Keratinocyte (primary cell): Measurements from ENCODE around the gene CPNE7. TPM values are rescaled to one million over a fixed set of nuclear protein-coding genes. Genes with fewer than 3 reads are reported as not detected.

Experiments used
- DNase-seq: peaks from one replicate; pipeline ENCODE4 v3.0.0-alpha.2; 2011; ENCODE audit warnings: low read depth, missing footprints, low spot score
- FAIRE-seq: peaks from 2 replicates; lab custom pipeline; 2011; peaks lifted over from hg19 to GRCh38; lab: Jason Lieb, UNC
- H2AFZ ChIP-seq: 2 replicates; pipeline ENCODE4 v1.6.0; 2012; ENCODE audit warnings: low read length, control low read depth, inconsistent platforms; ENCODE audit not compliant: control insufficient read depth
- H3K27ac ChIP-seq: 2 replicates; pipeline ENCODE4 v1.5.1; 2011; ENCODE audit warnings: low read length; ENCODE audit not compliant: control insufficient read depth, insufficient read depth
- H3K27me3 ChIP-seq: 3 replicates; pipeline ENCODE4 v1.6.0; 2011; ENCODE audit warnings: low read length; ENCODE audit not compliant: control insufficient read depth, insufficient read depth; ENCODE audit errors: extremely low read depth
- H3K36me3 ChIP-seq, 2 experiments: 2 replicates in 1 of 2; 3 replicates in 1 of 2; pipeline ENCODE4 v1.5.1; 2011; ENCODE audit warnings: low read length in 2 of 2, mild to moderate bottlenecking in 1 of 2; ENCODE audit not compliant: control insufficient read depth in 2 of 2, insufficient read depth in 2 of 2; ENCODE audit errors: extremely low read depth in 1 of 2
- H3K4me1 ChIP-seq: 3 replicates; pipeline ENCODE4 v1.5.1; 2011; ENCODE audit warnings: low read length; ENCODE audit not compliant: control insufficient read depth, insufficient read depth; ENCODE audit errors: extremely low read depth
- H3K4me2 ChIP-seq: 3 replicates; pipeline ENCODE4 v1.6.0; 2011; ENCODE audit warnings: low read depth, low read length; ENCODE audit not compliant: control insufficient read depth, insufficient read depth; ENCODE audit errors: extremely low read depth
- H3K4me3 ChIP-seq, 3 experiments: fragments of 200-600 bp in 1 of 3; sonication (generic) in 1 of 3; 2 replicates in 2 of 3; 3 replicates in 1 of 3; pipeline ENCODE4 v1.5.1; 2011 to 2016; ENCODE audit warnings: low read length in 3 of 3, mild to moderate bottlenecking in 3 of 3, control low read depth in 2 of 3, inconsistent platforms in 1 of 3, low read depth in 1 of 3, mixed read lengths in 1 of 3, mixed run types in 1 of 3, moderate library complexity in 1 of 3; ENCODE audit not compliant: control insufficient read depth in 2 of 3, insufficient read depth in 2 of 3; ENCODE audit errors: extremely low read depth in 1 of 3
- H3K79me2 ChIP-seq: 2 replicates; pipeline ENCODE4 v1.6.0; 2012; ENCODE audit warnings: low read length; ENCODE audit not compliant: control insufficient read depth, insufficient read depth
- H3K9ac ChIP-seq: 3 replicates; pipeline ENCODE4 v1.6.0; 2011; ENCODE audit warnings: low read length; ENCODE audit not compliant: control insufficient read depth, insufficient read depth; ENCODE audit errors: extremely low read depth
- H3K9me1 ChIP-seq: 3 replicates; pipeline ENCODE4 v1.6.0; 2011; ENCODE audit warnings: low read length; ENCODE audit not compliant: control insufficient read depth, insufficient read depth; ENCODE audit errors: extremely low read depth
- H3K9me3 ChIP-seq: 2 replicates; pipeline ENCODE4 v1.5.1; 2012; ENCODE audit warnings: low read depth, low read length; ENCODE audit not compliant: control insufficient read depth
- H4K20me1 ChIP-seq: 3 replicates; pipeline ENCODE4 v1.6.0; 2011; ENCODE audit warnings: low read length; ENCODE audit not compliant: control insufficient read depth, insufficient read depth; ENCODE audit errors: extremely low read depth
- EZH2 ChIP-seq: IDR thresholded peaks from one replicate; pipeline ENCODE4 v1.6.1; 2012; ENCODE audit warnings: inconsistent platforms, mild to moderate bottlenecking, low read length, moderate library complexity
- dilution Hi-C: fragments of 300-500 bp; cut with MboI; formaldehyde crosslinking; loops from one replicate; pipeline ENCODE4 v1.7.0; 2020; ENCODE audit warnings: low sequenced_read_pairs; ENCODE audit not compliant: extremely low pct_ligation_motif_present
- polyA plus RNA-seq, 5 experiments: library from polyadenylated mRNA; depleted of rRNA in 3 of 5; stranded (reverse) in 3 of 5; stranded (forward) in 1 of 5; unstranded in 1 of 5; fragments of >200 nt; gene quantifications; 1 replicate in 1 of 5; 2 replicates in 3 of 5; 3 replicates in 1 of 5; pipeline versions ENCODE4 v1.2.1 to v1.2.3, GENCODE V29; 2011 to 2012; ENCODE audit warnings: missing spikeins in 2 of 5, low read depth in 1 of 5, low replicate concordance in 1 of 5
- TF ChIP-seq, protein P1 (sequence below), 3 experiments: IDR thresholded peaks in 1 of 3; conservative IDR thresholded peaks in 1 of 3; optimal IDR thresholded peaks in 1 of 3; 2 replicates in 2 of 3; 3 replicates in 1 of 3; pipeline versions ENCODE3 to v1.5.1; 2011; ENCODE audit warnings: low read length in 3 of 3, mild to moderate bottlenecking in 3 of 3, moderate library complexity in 2 of 3, control low read depth in 1 of 3, inconsistent platforms in 1 of 3; ENCODE audit not compliant: insufficient read depth in 2 of 3; ENCODE audit errors: extremely low read depth in 1 of 3

Gene CPNE7
- polyA plus RNA-seq, 1 donor (not counting 4 experiments of a cell fraction or from before 2014, with no cell fraction given) = 9.1 TPM

DNA sequence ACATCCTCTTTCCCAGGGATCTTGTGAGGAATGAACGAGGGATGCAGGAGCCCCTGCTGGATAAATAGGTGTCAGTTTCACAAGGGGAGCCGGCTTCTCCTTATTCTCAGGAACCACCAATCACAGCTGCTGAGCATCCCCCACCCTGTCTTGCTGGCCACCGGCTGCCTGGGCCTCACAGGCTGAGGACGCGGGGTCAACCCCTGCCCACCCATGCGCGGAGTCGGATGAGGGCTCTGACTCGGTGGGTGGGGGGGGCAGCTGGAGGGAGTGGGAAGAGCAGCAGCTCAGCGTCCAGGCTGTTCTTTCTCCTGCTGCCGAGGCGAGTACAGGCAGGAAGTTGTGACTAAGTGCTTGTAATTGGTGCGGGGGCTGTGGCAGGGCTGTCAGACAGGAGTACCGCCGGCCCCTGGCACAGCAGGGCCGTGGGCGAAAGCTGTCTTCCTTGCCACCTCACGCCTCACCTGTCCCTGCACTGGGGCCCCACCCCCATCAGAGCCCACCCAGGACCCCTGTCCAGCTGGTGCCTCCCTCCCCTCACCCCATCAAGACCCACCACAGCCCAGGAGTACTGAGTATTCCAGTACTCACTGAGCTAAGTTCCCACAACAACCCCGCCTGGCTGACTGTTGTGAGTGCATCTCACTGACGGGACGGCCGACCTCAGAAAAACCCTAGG lies 26.9 kb downstream of the CPNE7 start:
- Histone ChIP-seq H4K20me1 (no peaks in the 10 kb centered on the region), H3K27ac (peak overlapping the region; percentile 36), H3K36me3 (no peaks in the 10 kb centered on the region), H3K4me1 (peaks cover 40% of the 10 kb centered on the region), H3K79me2 (no peaks in the 10 kb centered on the region), H3K9ac (peak overlapping the region; percentile 50), H3K4me2 (peak overlapping the region; percentile 80), H3K9me1 (no peaks in the 10 kb centered on the region), H3K4me3 (peak overlapping the region in 2 of 3 experiments; percentile 33 to 46), H3K27me3 (peaks cover 9% of the 10 kb centered on the region), H2AFZ (peak overlapping the region; percentile 51), H3K9me3 (no peaks in the 10 kb centered on the region)
- dilution Hi-C loops = no loop called here
- TF ChIP-seq, protein P1, sequence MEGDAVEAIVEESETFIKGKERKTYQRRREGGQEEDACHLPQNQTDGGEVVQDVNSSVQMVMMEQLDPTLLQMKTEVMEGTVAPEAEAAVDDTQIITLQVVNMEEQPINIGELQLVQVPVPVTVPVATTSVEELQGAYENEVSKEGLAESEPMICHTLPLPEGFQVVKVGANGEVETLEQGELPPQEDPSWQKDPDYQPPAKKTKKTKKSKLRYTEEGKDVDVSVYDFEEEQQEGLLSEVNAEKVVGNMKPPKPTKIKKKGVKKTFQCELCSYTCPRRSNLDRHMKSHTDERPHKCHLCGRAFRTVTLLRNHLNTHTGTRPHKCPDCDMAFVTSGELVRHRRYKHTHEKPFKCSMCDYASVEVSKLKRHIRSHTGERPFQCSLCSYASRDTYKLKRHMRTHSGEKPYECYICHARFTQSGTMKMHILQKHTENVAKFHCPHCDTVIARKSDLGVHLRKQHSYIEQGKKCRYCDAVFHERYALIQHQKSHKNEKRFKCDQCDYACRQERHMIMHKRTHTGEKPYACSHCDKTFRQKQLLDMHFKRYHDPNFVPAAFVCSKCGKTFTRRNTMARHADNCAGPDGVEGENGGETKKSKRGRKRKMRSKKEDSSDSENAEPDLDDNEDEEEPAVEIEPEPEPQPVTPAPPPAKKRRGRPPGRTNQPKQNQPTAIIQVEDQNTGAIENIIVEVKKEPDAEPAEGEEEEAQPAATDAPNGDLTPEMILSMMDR (optimal IDR thresholded peaks at IDR 0.05 in 1 of 3, IDR thresholded peaks at IDR 0.05 in 1 of 3, conservative IDR thresholded peaks at IDR 0.05 in 1 of 3; ENCODE audit: extremely low read depth in 1 of 3, insufficient read depth in 2 of 3, low read length in 3 of 3) = peak in 1 of 3 experiments; percentile 8
- TF ChIP-seq EZH2 = no peak
- no peak for DNase-seq
- FAIRE-seq = peak; percentile 79

DNA sequence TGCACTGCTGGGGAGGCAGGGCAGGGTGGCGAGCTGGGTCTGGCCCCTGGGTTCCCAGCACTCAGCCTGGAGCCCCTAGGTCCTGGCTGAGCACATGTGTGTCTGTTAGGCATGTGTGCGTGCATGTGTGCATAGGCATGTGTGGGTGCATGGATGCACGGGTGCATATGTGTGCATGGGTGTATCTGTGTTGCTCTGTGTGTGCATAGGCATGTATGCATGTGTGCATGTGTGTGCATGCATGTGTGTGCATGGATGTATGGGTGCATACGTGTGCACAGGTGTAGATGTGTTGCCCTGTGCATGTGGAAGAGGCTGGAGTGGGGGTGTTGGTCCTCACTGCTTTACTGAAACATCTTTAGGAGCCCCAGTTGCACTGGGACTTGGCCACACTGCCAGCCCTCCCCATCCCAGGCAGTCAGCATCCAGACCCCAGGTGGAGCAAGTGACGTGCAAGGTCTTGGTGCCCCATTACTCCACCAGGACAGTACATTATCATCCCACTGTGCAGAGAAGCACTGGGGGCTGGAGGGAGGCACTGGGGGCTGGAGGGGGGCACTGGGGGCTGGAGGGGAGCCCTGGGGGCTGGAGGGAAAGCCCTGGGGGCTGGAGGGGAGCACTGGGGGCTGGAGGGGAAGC lies 27.5 kb downstream of the CPNE7 start:
- peak; percentile 44 for FAIRE-seq
- no peak overlapping the region for H3K9ac ChIP-seq
- DNase-seq = no peak

More for the DNA sequence above, 27.5 kb downstream of the CPNE7 start:
- Histone ChIP-seq H3K27me3 (peaks cover 9% of the 10 kb centered on the region), H3K36me3 (no peaks in the 10 kb centered on the region), H3K4me2 (peak overlapping the region; percentile 80), H3K4me1 (peaks cover 47% of the 10 kb centered on the region), H3K9me1 (no peaks in the 10 kb centered on the region), H4K20me1 (no peaks in the 10 kb centered on the region), H3K4me3 (no peak overlapping the region), H3K9me3 (no peaks in the 10 kb centered on the region), H3K27ac (no peak overlapping the region), H3K79me2 (no peaks in the 10 kb centered on the region), H2AFZ (no peak overlapping the region)
- no peak for TF ChIP-seq EZH2
- TF ChIP-seq, protein P1 (optimal IDR thresholded peaks at IDR 0.05 in 1 of 3, IDR thresholded peaks at IDR 0.05 in 1 of 3, conservative IDR thresholded peaks at IDR 0.05 in 1 of 3; ENCODE audit: extremely low read depth in 1 of 3, insufficient read depth in 2 of 3, low read length in 3 of 3) = no peak
- dilution Hi-C loops = no loop called here
